ENCODE results near the gene ZACN. TPM values are rescaled to one million over a fixed set of nuclear protein-coding genes. Genes with fewer than 3 reads are reported as not detected.

ZACN gene
- total and polyA plus RNA-seq, 12 donors = 0.06 to 3.3 (median 0.19) TPM; not detected in 7

DNA sequence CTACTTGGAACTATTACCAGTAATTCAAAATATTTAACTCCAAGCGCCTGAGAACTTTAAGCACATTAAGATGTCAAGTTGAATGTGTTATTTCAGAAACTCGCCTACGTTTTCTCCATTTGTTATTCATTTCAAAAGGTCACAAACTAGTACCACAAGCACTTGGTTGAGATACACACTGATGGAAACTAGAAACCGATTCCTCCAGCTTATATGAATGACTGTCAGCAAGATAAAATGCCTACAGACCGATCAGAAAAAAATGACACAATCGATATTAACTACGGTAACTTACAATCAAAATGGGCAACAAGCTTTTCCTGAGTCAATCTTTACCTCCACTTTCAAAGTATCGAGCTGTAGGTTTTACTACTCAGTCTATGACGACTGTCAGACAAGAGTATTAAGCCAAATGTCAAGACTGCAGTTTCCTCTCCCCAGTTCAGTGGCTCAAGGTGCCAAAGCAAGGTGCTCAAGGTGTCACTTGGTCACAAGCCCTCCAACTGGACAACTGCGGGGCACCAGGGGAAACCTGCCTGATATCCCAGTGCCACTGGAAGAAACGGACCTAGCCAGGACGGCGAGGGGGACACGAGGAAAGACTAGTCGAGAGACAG, 7.3 kb upstream of the ZACN start:
- H3K27ac ChIP-seq = peak overlapping the region in 4 of 5 donors; percentile 8 to 75 (median 68)
- no peak for TF ChIP-seq POLR2A (IDR thresholded peaks at IDR 0.05)
- TF ChIP-seq, protein P1, sequence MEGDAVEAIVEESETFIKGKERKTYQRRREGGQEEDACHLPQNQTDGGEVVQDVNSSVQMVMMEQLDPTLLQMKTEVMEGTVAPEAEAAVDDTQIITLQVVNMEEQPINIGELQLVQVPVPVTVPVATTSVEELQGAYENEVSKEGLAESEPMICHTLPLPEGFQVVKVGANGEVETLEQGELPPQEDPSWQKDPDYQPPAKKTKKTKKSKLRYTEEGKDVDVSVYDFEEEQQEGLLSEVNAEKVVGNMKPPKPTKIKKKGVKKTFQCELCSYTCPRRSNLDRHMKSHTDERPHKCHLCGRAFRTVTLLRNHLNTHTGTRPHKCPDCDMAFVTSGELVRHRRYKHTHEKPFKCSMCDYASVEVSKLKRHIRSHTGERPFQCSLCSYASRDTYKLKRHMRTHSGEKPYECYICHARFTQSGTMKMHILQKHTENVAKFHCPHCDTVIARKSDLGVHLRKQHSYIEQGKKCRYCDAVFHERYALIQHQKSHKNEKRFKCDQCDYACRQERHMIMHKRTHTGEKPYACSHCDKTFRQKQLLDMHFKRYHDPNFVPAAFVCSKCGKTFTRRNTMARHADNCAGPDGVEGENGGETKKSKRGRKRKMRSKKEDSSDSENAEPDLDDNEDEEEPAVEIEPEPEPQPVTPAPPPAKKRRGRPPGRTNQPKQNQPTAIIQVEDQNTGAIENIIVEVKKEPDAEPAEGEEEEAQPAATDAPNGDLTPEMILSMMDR (IDR thresholded peaks at IDR 0.05) = no peak
- no peaks in the 10 kb centered on the region for H3K9me3 ChIP-seq (replicated peaks in 1 of 3)
- peaks cover 32% of the 10 kb centered on the region for H3K27me3 ChIP-seq
- peaks cover 19 to 22% of the 10 kb centered on the region in 2 donors for H3K4me1 ChIP-seq (replicated peaks in 1 of 2)
- WGBS, 4 donors = 8 to 18% (median 11%) methylated on average over 10 to 15 of the region's 15 CpGs
- no peak for DNase-seq
- H3K36me3 ChIP-seq (replicated peaks in 1 of 2) = peaks cover 0 to 22% of the 10 kb centered on the region in 2 donors
- peak overlapping the region; percentile 17 to 71 (median 65) for H3K4me3 ChIP-seq
- intact Hi-C loops (cut with DNase I) = no loop called here

DNA sequence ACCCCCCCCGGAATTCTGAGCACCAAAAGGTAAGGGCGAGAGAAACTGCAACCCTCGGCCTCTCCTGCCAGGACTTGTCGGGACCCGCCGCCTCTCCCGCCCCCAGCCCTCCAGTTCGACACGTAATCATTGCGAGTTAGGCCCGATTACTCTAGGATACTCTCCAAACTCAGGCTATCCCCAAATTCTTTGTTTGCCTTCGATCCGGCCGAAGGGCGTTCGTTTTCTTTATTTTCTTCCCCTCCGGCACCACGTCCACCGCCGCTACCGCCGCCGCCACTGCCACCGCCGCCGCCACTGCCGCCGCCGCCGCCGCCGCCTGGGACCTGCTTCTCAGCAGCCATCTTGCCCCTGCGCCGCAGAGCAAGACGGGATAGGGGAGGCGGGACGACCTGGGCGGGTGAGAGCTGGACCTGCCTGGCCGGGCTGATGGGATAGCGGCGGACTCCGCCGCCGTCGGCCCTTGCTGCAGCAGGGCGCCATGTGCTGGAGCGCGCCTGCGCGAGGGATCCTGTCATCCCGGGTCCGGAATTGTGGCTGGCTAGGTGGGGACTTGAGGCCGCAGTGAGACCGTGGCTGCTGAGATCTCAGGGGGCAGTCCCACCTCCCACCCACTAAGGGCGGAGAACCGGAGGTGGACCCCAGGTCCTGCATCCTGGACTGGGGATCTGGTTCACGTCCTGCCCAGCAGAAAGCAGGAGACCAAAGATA, 6.7 kb upstream of the ZACN start, which contains the start of gene SRP68:
TSS of gene SRP68 (minus strand) at position 370 of the 711 bp plus-strand sequence. CDS start at position 344, 26 bp downstream.
- peak; percentile 71 for TF ChIP-seq POLR2A (IDR thresholded peaks at IDR 0.05)
- TF ChIP-seq, protein P1 (IDR thresholded peaks at IDR 0.05) = no peak
- Histone ChIP-seq H3K4me3 (peak within 1 kb of the TSS; percentile 17 to 71 (median 65)), H3K27ac (peak within 1 kb of the TSS in 4 of 5 donors; percentile 8 to 75 (median 68)), H3K27me3 (peaks cover 39% of the 10 kb centered on the region), H3K36me3 (replicated peaks in 1 of 2) (peaks cover 0 to 16% of the 10 kb centered on the region in 2 donors), H3K4me1 (replicated peaks in 1 of 2) (peaks cover 19 to 22% of the 10 kb centered on the region in 2 donors), H3K9me3 (replicated peaks in 1 of 3) (no peaks in the 10 kb centered on the region)
- WGBS, 4 donors = 0 to 1% (median 0%) methylated on average over 27 to 57 of the region's 57 CpGs
- intact Hi-C loops (cut with DNase I) = no loop called here
- DNase-seq = peak; percentile 91 to 95 (median 94)

DNA sequence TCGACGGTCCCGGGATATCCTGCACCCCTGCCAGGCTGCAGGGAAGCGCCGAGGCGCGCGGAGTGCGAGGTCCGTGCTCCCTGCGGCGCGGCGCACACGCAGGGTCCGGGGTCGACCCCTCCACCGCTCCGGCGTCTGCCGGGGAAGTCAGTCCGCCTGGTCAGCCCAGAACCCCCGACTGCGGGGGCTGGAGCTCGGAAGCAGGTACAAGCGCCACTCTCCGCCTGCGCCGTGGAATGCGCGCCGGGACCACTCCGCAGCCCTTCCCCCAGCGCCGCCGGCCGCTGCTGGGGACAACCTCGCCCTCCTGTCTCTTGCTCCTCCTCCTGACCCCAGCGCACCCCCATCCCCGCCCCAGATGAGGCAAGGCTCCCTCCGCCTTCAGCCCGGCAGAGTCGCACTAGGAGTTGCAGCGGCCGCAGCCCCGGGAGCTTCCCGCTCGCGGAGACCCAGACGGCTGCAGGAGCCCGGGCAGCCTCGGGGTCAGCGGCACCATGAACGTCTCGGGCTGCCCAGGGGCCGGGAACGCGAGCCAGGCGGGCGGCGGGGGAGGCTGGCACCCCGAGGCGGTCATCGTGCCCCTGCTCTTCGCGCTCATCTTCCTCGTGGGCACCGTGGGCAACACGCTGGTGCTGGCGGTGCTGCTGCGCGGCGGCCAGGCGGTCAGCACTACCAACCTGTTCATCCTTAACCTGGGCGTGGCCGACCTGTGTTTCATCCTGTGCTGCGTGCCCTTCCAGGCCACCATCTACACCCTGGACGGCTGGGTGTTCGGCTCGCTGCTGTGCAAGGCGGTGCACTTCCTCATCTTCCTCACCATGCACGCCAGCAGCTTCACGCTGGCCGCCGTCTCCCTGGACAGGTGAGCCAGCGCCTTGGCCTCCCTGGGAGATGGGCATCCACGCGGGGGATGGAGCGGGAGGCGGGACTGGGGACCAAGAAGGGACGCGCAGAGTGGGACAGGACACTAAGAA, 4.3 kb upstream of the ZACN start, which contains the start of gene GALR2:
TSS of gene GALR2 (plus strand) at position 392 of the 974 bp plus-strand sequence. CDS start at position 495, 103 bp downstream.
- Histone ChIP-seq H3K4me3 (no peak within 1 kb of the TSS), H3K4me1 (replicated peaks in 1 of 2) (peaks cover 19 to 22% of the 10 kb centered on the region in 2 donors), H3K9me3 (replicated peaks in 1 of 3) (no peaks in the 10 kb centered on the region), H3K36me3 (replicated peaks in 1 of 2) (peaks cover 0 to under 1% of the 10 kb centered on the region in 2 donors), H3K27me3 (peaks cover 62% of the 10 kb centered on the region), H3K27ac (no peak within 1 kb of the TSS)
- intact Hi-C loops (cut with DNase I) = no loop called here
- whole genome bisulfite sequencing, 4 donors = 2 to 4% (median 3%) methylated on average over 24 to 92 of the region's 92 CpGs
- no peak for TF ChIP-seq POLR2A (IDR thresholded peaks at IDR 0.05)
- TF ChIP-seq, protein P1 (IDR thresholded peaks at IDR 0.05) = no peak
- DNase-seq = no peak
